OCI-LY1 (cell line): ENCODE measurements around the gene MROH2B.

ENCODE experiments used
- H2AFZ ChIP-seq: fragments of 200-600 bp; sonication (generic), shearing (Covaris generic); 2 replicates; pipeline ENCODE4 v1.6.0; 2014; ENCODE audit warnings: antibody characterized with exemption, mild to moderate bottlenecking, low read length
- H3F3A ChIP-seq: fragments of 200-600 bp; sonication (generic), shearing (Covaris generic); 2 replicates; pipeline ENCODE4 v1.6.0; 2014; ENCODE audit warnings: mild to moderate bottlenecking, antibody characterized with exemption, low read length, moderate library complexity; ENCODE audit not compliant: insufficient read depth
- H3K27ac ChIP-seq: fragments of 200-600 bp; sonication (generic); 2 replicates; pipeline ENCODE4 v1.5.1; 2014; ENCODE audit warnings: low read length, mixed run types, mild to moderate bottlenecking, low read depth; ENCODE audit not compliant: poor library complexity, severe bottlenecking
- H3K27me3 ChIP-seq: fragments of 200-600 bp; sonication (generic); 2 replicates; pipeline ENCODE4 v1.6.0; 2014; ENCODE audit warnings: antibody characterized with exemption, mild to moderate bottlenecking, low read length, moderate library complexity; ENCODE audit not compliant: insufficient read depth
- H3K36me3 ChIP-seq: fragments of 200-600 bp; sonication (generic); 2 replicates; pipeline ENCODE4 v1.6.1; 2014; ENCODE audit warnings: mild to moderate bottlenecking, antibody characterized with exemption, low read length, moderate library complexity, mixed read lengths; ENCODE audit not compliant: insufficient read depth
- H3K4me1 ChIP-seq: fragments of 200-600 bp; sonication (generic); 2 replicates; pipeline ENCODE4 v1.5.1; 2014; ENCODE audit warnings: mild to moderate bottlenecking, low read length, moderate library complexity; ENCODE audit not compliant: insufficient read depth, severe bottlenecking
- H3K4me2 ChIP-seq: fragments of 200-600 bp; sonication (generic), shearing (Covaris generic); 2 replicates; pipeline ENCODE4 v1.6.1; 2014; ENCODE audit warnings: low read length
- H3K4me3 ChIP-seq: fragments of 200-600 bp; sonication (generic); 2 replicates; pipeline ENCODE4 v1.5.1; 2014; ENCODE audit warnings: low read length, low read depth, mild to moderate bottlenecking, mixed read lengths; ENCODE audit not compliant: poor library complexity, severe bottlenecking
- H3K79me2 ChIP-seq: fragments of 200-600 bp; shearing (Covaris generic); 2 replicates; pipeline ENCODE4 v1.6.1; 2016; ENCODE audit warnings: mixed run types, low read length, mixed read lengths; ENCODE audit not compliant: insufficient read depth
- H3K9ac ChIP-seq: fragments of 200-600 bp; sonication (generic), shearing (Covaris generic); 2 replicates; pipeline ENCODE4 v1.6.1; 2014; ENCODE audit warnings: mild to moderate bottlenecking, low read length, mixed read lengths
- H3K9me2 ChIP-seq: fragments of 200-600 bp; sonication (generic), shearing (Covaris generic); 2 replicates; pipeline ENCODE4 v1.6.1; 2014; ENCODE audit warnings: low read depth, mild to moderate bottlenecking, low read length, mixed read lengths
- H3K9me3 ChIP-seq: fragments of 200-600 bp; shearing (Covaris generic); 2 replicates; pipeline ENCODE4 v1.6.1; 2014; ENCODE audit warnings: low read length, mixed read lengths
- H4K20me1 ChIP-seq: fragments of 200-600 bp; sonication (generic), shearing (Covaris generic); 2 replicates; pipeline ENCODE4 v1.6.0; 2016; ENCODE audit warnings: mild to moderate bottlenecking, low read length; ENCODE audit not compliant: insufficient read depth
- CTCF ChIP-seq: fragments of 200-600 bp; sonication (generic), shearing (Covaris generic); IDR thresholded peaks from 2 replicates; pipeline ENCODE4 v1.5.1; 2017; ENCODE audit warnings: mild to moderate bottlenecking, antibody characterized with exemption, low read length, moderate library complexity, mixed read lengths
- EZH2 ChIP-seq: fragments of 200-600 bp; sonication (generic), shearing (Covaris generic); IDR thresholded peaks from 2 replicates; pipeline ENCODE4 v1.8.0; 2017; ENCODE audit warnings: borderline replicate concordance, mixed run types, mild to moderate bottlenecking, antibody characterized with exemption, low read length, moderate library complexity, mixed read lengths

MROH2B gene

GRCh38 chr5:40957048-40957447, 114.1 kb downstream of the MROH2B start:
- Histone ChIP-seq H3F3A (no peaks in the 10 kb centered on the region), H3K9me2 (no peaks in the 10 kb centered on the region), H2AFZ (no peak overlapping the region), H3K4me1 (no peaks in the 10 kb centered on the region), H3K4me2 (no peak overlapping the region), H3K36me3 (no peaks in the 10 kb centered on the region), H3K9ac (no peak overlapping the region), H3K9me3 (no peaks in the 10 kb centered on the region; the same call in 1 of the 2 replicates), H3K27me3 (no peaks in the 10 kb centered on the region; the same call in 1 of the 2 replicates), H3K27ac (no peak overlapping the region), H3K4me3 (no peak overlapping the region), H3K79me2 (no peaks in the 10 kb centered on the region), H4K20me1 (no peaks in the 10 kb centered on the region)
- TF ChIP-seq EZH2, result no peak
- no peak for TF ChIP-seq CTCF

- no peak overlapping the region for H3K4me2 ChIP-seq
- H3K9me3 ChIP-seq, result no peaks in the 10 kb centered on the region; the same call in 1 of the 2 replicates
- H3K9ac ChIP-seq, result no peak overlapping the region
- H3K36me3 ChIP-seq, result no peaks in the 10 kb centered on the region
- H3K9me2 ChIP-seq, result no peaks in the 10 kb centered on the region
- H3K27ac ChIP-seq, result no peak overlapping the region
- H2AFZ ChIP-seq, result no peak overlapping the region
- no peak overlapping the region for H3K4me3 ChIP-seq
- no peaks in the 10 kb centered on the region; the same call in 1 of the 2 replicates for H3K27me3 ChIP-seq
- H3K4me1 ChIP-seq, result no peaks in the 10 kb centered on the region
- TF ChIP-seq EZH2, result no peak
- no peak for TF ChIP-seq CTCF
- H3F3A ChIP-seq, result no peaks in the 10 kb centered on the region
- no peaks in the 10 kb centered on the region for H4K20me1 ChIP-seq
- H3K79me2 ChIP-seq, result no peaks in the 10 kb centered on the region
Observed at GRCh38 chr5:40955313-40955712, 115.8 kb downstream of the MROH2B start.
